Measurements from ENCODE around the gene SPIRE1. TPM values are rescaled to one million over a fixed set of nuclear protein-coding genes. Genes with fewer than 3 reads are reported as not detected.

SPIRE1 gene
- total and polyA plus RNA-seq, 2 of the 4 experiments (the other 2 are of a cell fraction), result 11.6 to 31.4 TPM

DNA sequence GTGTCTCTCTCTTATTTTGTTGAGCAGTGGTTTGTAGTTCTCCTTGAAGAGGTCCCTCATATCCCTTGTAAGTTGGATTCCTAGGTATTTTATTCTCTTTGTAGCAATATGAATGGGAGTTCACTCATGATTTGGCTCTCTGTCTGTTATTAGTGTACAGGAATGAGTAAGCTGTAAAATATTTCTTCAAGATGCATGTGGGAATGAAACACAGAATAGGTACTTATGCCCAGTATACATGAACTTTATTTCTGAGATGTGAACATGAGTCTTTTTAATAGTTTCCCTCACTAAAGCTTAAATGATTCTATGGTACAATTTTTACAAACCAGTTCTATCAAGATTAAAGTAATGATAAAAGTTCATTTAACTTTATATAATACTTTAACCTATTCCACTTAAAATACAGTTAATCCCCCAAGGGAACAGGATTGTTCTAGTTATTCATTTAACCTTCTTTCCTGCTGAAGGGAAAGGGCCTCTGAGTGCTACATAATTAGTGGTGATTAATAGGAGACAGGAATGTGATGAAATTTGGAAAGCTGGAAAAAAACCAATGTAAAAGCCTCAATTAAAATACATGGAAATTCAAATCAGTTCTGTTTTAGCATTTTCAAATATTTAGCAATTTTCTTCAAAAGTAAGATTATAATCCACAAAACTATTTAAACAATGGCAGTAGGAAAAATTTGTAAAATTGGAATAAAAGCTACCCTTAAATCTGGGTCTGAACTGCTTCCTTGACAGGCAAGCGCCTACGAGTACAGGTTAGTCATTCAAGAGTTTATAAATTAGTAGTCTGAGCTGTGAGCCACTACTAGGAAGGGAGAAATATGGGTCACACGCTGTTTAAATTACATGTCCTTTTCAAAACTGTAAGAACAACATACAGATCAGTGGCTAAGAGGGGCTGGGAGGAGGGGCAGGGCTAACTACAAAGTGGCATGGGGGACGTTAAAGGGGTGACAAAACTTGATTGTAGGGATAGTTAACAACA lies 28.9 kb downstream of the SPIRE1 start:
- no peak overlapping the region for H2AK9ac ChIP-seq (replicated peaks; ENCODE audit: low read depth, low read length, poor library complexity)
- H2BK120ac ChIP-seq (ENCODE audit: low read depth, low read length), result peak overlapping the region; percentile 54; the same call in 1 of the 2 replicates
- in situ Hi-C loops (cut with MboI; ENCODE audit: low sequenced_read_pairs) (no loop called here), dilution Hi-C loops (cut with HindIII; ENCODE audit: low sequenced_read_pairs, unreplicated experiment) (no loop called here), intact Hi-C loops (cut with micrococcal nuclease) (no loop called here)
- peak overlapping the region; percentile 58; the same call in 1 of the 2 replicates for H3K4ac ChIP-seq (ENCODE audit: low read depth, low read length)
- H2BK5ac ChIP-seq (ENCODE audit: low read depth, low read length, poor library complexity, severe bottlenecking), result peak overlapping the region; percentile 91
- H4K91ac ChIP-seq (ENCODE audit: insufficient read depth, low read depth, low read length), result no peak overlapping the region
- H3K4me2 ChIP-seq (ENCODE audit: low read depth, low read length), result peak overlapping the region; percentile 74
- H2AK5ac ChIP-seq (ENCODE audit: low read depth, low read length), result peak overlapping the region; percentile 32; the same call in 1 of the 2 replicates
- no TSS peak for BruUV-seq (replicated peaks)
- POLR2A ChIA-PET (ENCODE audit: unreplicated experiment), result interaction anchor here (0.6 kb wide), 1 partner anchor 50 kb away, joined by 3 read pairs; no protein-coding TSS in a partner anchor
- peaks cover 5% of the 10 kb centered on the region for H3K4me1 ChIP-seq (ENCODE audit: control insufficient read depth, insufficient read depth, low read length)
- H4K8ac ChIP-seq (ENCODE audit: low read depth in 2 of 2, low read length in 2 of 2), result no peak overlapping the region; a peak in 1 of 4 replicates
- peak overlapping the region; percentile 3; the same call in 1 of the 3 replicates for H2BK15ac ChIP-seq (ENCODE audit: low read depth, low read length)
- WGBS, 2 experiments (ENCODE audit: extremely low coverage in 2 of 2, insufficient read length in 1 of 2), result no CpG with 5 or more reads among the region's 4 CpGs
- H3K27ac ChIP-seq (ENCODE audit: insufficient read depth, low read length), result peak overlapping the region; percentile 24; the same call in 1 of the 2 replicates
- no peaks in the 10 kb centered on the region; the same call in 1 of the 2 replicates for H3K36me3 ChIP-seq (ENCODE audit: control insufficient read depth, insufficient read depth, low read length)
- H3K9me1 ChIP-seq (ENCODE audit: insufficient read depth, low read length), result no peaks in the 10 kb centered on the region
- H2AFZ ChIP-seq (replicated peaks; ENCODE audit: low read length, poor library complexity), result no peak overlapping the region
- no peaks in the 10 kb centered on the region for H3K27me3 ChIP-seq (ENCODE audit: control insufficient read depth, insufficient read depth, low read length)
- no peak overlapping the region for H3K4me3 ChIP-seq (ENCODE audit: insufficient read depth, low read depth, low read length)
- peaks cover 11 to 28% of the 10 kb centered on the region in 2 experiments for H3K79me1 ChIP-seq (ENCODE audit: low read depth in 1 of 2, low read length in 2 of 2)
- CTCF ChIA-PET, result no interaction called here
- H3K23ac ChIP-seq (ENCODE audit: low read depth, low read length), result no peak overlapping the region
- peak overlapping the region; percentile 24; the same call in 1 of the 2 replicates for H3K18ac ChIP-seq (ENCODE audit: low read depth, low read length)
- peak; percentile 86 for ATAC-seq (ENCODE audit: low read depth)
- no peak overlapping the region for H3K14ac ChIP-seq (replicated peaks; ENCODE audit: low read depth, low read length)
- H3K56ac ChIP-seq (ENCODE audit: extremely low read depth, insufficient read depth, low read length), result no peak overlapping the region
- DNase-seq, result peak; percentile 89
- H4K5ac ChIP-seq (ENCODE audit: low read depth, low read length), result no peak overlapping the region
- H3K9ac ChIP-seq (ENCODE audit: low read depth, low read length), result no peak overlapping the region
- H2BK20ac ChIP-seq (ENCODE audit: low read depth, low read length), result peak overlapping the region; percentile 42; the same call in 1 of the 2 replicates
- H3K9me3 ChIP-seq (ENCODE audit: control insufficient read depth, insufficient read depth, low read length), result no peaks in the 10 kb centered on the region
- 0 out of 2 replicates have a peak, but pooled peaks cover 3% of the 10 kb centered on the region for H4K20me1 ChIP-seq (ENCODE audit: insufficient read depth, low read length)
- TF ChIP-seq BHLHE40 (IDR thresholded peaks at IDR 0.05; ENCODE audit: low read depth, low read length) (0 out of 2 replicates have a peak, but pooled peaks have one; percentile 28), FOS (IDR thresholded peaks at IDR 0.05; ENCODE audit: low read depth, low read length) (peak; percentile 21; the same call in 1 of the 2 replicates), RCOR1 (IDR thresholded peaks at IDR 0.05; ENCODE audit: insufficient replicate concordance, low read length) (no peak), CEBPB (IDR thresholded peaks at IDR 0.05; ENCODE audit: low read depth, low read length) (no peak), RAD21 (IDR thresholded peaks at IDR 0.05; ENCODE audit: low read length) (no peak; the same call in 1 of the 2 replicates), SMC3 (IDR thresholded peaks at IDR 0.05; ENCODE audit: low read depth, low read length) (0 out of 2 replicates have a peak, but pooled peaks have one; percentile 10), MAFK (IDR thresholded peaks at IDR 0.05; ENCODE audit: low read depth, low read length) (no peak), RFX5 (IDR thresholded peaks at IDR 0.05; ENCODE audit: low read depth, low read length) (no peak), POLR2A (IDR thresholded peaks at IDR 0.05; ENCODE audit: low read depth, low read length) (no peak), MAZ (IDR thresholded peaks at IDR 0.05; ENCODE audit: borderline replicate concordance, low read depth, low read length) (no peak), MXI1 (IDR thresholded peaks at IDR 0.05; ENCODE audit: borderline replicate concordance, low read depth, low read length) (no peak), CHD1 (IDR thresholded peaks at IDR 0.05; ENCODE audit: low read depth, low read length) (no peak)
- TF ChIP-seq, protein P1, sequence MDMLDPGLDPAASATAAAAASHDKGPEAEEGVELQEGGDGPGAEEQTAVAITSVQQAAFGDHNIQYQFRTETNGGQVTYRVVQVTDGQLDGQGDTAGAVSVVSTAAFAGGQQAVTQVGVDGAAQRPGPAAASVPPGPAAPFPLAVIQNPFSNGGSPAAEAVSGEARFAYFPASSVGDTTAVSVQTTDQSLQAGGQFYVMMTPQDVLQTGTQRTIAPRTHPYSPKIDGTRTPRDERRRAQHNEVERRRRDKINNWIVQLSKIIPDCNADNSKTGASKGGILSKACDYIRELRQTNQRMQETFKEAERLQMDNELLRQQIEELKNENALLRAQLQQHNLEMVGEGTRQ (IDR thresholded peaks at IDR 0.05; ENCODE audit: low read depth, low read length), result no peak
- TF ChIP-seq, protein P2, sequence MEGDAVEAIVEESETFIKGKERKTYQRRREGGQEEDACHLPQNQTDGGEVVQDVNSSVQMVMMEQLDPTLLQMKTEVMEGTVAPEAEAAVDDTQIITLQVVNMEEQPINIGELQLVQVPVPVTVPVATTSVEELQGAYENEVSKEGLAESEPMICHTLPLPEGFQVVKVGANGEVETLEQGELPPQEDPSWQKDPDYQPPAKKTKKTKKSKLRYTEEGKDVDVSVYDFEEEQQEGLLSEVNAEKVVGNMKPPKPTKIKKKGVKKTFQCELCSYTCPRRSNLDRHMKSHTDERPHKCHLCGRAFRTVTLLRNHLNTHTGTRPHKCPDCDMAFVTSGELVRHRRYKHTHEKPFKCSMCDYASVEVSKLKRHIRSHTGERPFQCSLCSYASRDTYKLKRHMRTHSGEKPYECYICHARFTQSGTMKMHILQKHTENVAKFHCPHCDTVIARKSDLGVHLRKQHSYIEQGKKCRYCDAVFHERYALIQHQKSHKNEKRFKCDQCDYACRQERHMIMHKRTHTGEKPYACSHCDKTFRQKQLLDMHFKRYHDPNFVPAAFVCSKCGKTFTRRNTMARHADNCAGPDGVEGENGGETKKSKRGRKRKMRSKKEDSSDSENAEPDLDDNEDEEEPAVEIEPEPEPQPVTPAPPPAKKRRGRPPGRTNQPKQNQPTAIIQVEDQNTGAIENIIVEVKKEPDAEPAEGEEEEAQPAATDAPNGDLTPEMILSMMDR (conservative IDR thresholded peaks at IDR 0.05; ENCODE audit: low read depth, low read length), result no peak

All from IMR-90 (cell line).